ENCODE data around the gene NRXN3.

GRCh38 chr14:78313499-78313898 is 143.3 kb downstream of the NRXN3 start:
- TF ChIP-seq FOXM1 (IDR thresholded peaks at IDR 0.05; ENCODE audit: borderline replicate concordance), result no peak
- no peak for TF ChIP-seq BHLHE40 (IDR thresholded peaks at IDR 0.05; ENCODE audit: borderline replicate concordance)
- no peak for TF ChIP-seq SUZ12 (IDR thresholded peaks at IDR 0.05)
- TF ChIP-seq SP1 (IDR thresholded peaks at IDR 0.05), result no peak
- no peak for TF ChIP-seq NFRKB (IDR thresholded peaks at IDR 0.05)
- no peak for TF ChIP-seq TARDBP (IDR thresholded peaks at IDR 0.05)
- TF ChIP-seq L3MBTL2 (conservative IDR thresholded peaks at IDR 0.05), result no peak

All from HEK293T (cell line).